ENCODE results near the gene SNX25.

- TF ChIP-seq CTCF (IDR thresholded peaks at IDR 0.05) (no peak), EZH2 (IDR thresholded peaks at IDR 0.05; ENCODE audit: borderline replicate concordance, insufficient read depth, low read depth, low read length, poor library complexity, severe bottlenecking) (no peak)
Measured at GRCh38 chr4:185405296-185405999, 196.1 kb downstream of the SNX25 start.

Data from B cell (primary cell).